ENCODE results near the gene MBD5.
"Not testable (repeated sequence)": the region's sequence is repeated elsewhere in the genome, so short reads cannot be mapped to it uniquely, and the experiment has no call there.

The MBD5 gene

GRCh38 chr2:148524519-148524919 lies 503.6 kb downstream of the MBD5 start:
- no peak for DNase-seq (ENCODE audit: low spot score)

- no peak for DNase-seq (ENCODE audit: low spot score)
Measured at GRCh38 chr2:148525130-148525529, 504.2 kb downstream of the MBD5 start.

GRCh38 chr2:148526509-148527346 lies 505.8 kb downstream of the MBD5 start:
- DNase-seq (ENCODE audit: low spot score): no peak

- no peak for DNase-seq (ENCODE audit: low spot score)
Measured at GRCh38 chr2:148527488-148528340, 506.8 kb downstream of the MBD5 start.

GRCh38 chr2:148528356-148529064 lies 507.6 kb downstream of the MBD5 start:
- DNase-seq (ENCODE audit: low spot score): no peak

GRCh38 chr2:148529745-148530144 lies 508.9 kb downstream of the MBD5 start:
- no peak for DNase-seq (ENCODE audit: low spot score)

- no peak for DNase-seq (ENCODE audit: low spot score)
Measured at GRCh38 chr2:148530350-148530749, 509.5 kb downstream of the MBD5 start.

GRCh38 chr2:148531235-148531634 lies 510.3 kb downstream of the MBD5 start:
- DNase-seq (ENCODE audit: low spot score): no peak

- DNase-seq (ENCODE audit: low spot score): no peak
Measured at GRCh38 chr2:148531669-148532428, 511.0 kb downstream of the MBD5 start.

GRCh38 chr2:148533004-148533403 lies 512.1 kb downstream of the MBD5 start:
- no peak for DNase-seq (ENCODE audit: low spot score)

- no peak for DNase-seq (ENCODE audit: low spot score)
Measured at GRCh38 chr2:148533685-148534084, 512.8 kb downstream of the MBD5 start.

GRCh38 chr2:148534416-148535204 lies 513.7 kb downstream of the MBD5 start:
- no peak for DNase-seq (ENCODE audit: low spot score)

GRCh38 chr2:148538375-148538774 lies 517.5 kb downstream of the MBD5 start:
- no peak for DNase-seq (ENCODE audit: low spot score)

GRCh38 chr2:148540022-148540421 lies 519.1 kb downstream of the MBD5 start:
- DNase-seq (ENCODE audit: low spot score): no peak

- no peak for DNase-seq (ENCODE audit: low spot score)
Measured at GRCh38 chr2:148541792-148542191, 520.9 kb downstream of the MBD5 start.

- no peak for DNase-seq (ENCODE audit: low spot score)
Measured at GRCh38 chr2:148542614-148543013, 521.7 kb downstream of the MBD5 start.

GRCh38 chr2:148543088-148543540 lies 522.2 kb downstream of the MBD5 start:
- not testable (repeated sequence) for DNase-seq (ENCODE audit: low spot score)

GRCh38 chr2:148545390-148546256 lies 524.7 kb downstream of the MBD5 start:
- no peak for DNase-seq (ENCODE audit: low spot score)

- no peak for DNase-seq (ENCODE audit: low spot score)
Measured at GRCh38 chr2:148546270-148546669, 525.4 kb downstream of the MBD5 start.

All from germinal center (tissue), 1 donor.